ENCODE data around the gene FAM193A.
"Not testable (repeated sequence)": the region's sequence is repeated elsewhere in the genome, so short reads cannot be mapped to it uniquely, and the experiment has no call there.

The FAM193A gene

DNA sequence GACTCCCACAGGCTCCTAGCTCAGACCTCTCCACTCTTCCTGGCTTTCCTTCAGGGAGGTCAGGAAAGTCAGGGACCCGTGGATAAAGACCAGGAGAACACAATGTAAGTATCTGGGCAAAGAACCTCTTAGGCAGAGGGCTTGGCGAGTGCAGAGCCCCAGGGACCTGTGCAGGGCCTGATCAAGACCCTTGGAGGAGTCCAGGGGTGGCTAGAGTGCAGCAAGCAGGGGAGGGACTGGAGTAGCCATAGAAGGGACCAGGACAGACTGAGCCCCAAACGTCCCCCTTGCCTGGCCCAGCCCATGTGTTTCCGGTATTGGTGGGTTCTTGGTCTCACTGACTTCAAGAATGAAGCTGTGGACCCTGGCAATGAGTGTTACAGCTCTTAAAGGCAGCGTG lies 225.6 kb downstream of the FAM193A start:
- no peaks in the 10 kb centered on the region for H3K79me2 ChIP-seq (ENCODE audit: insufficient read depth, low read length)
- no peaks in the 10 kb centered on the region for H3K36me3 ChIP-seq (ENCODE audit: insufficient read depth, low read length)
- no peak overlapping the region for H3K4me2 ChIP-seq (ENCODE audit: low read length)
- no peak overlapping the region for H3K4me3 ChIP-seq (ENCODE audit: low read depth, low read length, poor library complexity, severe bottlenecking)
- TF ChIP-seq, protein P1, sequence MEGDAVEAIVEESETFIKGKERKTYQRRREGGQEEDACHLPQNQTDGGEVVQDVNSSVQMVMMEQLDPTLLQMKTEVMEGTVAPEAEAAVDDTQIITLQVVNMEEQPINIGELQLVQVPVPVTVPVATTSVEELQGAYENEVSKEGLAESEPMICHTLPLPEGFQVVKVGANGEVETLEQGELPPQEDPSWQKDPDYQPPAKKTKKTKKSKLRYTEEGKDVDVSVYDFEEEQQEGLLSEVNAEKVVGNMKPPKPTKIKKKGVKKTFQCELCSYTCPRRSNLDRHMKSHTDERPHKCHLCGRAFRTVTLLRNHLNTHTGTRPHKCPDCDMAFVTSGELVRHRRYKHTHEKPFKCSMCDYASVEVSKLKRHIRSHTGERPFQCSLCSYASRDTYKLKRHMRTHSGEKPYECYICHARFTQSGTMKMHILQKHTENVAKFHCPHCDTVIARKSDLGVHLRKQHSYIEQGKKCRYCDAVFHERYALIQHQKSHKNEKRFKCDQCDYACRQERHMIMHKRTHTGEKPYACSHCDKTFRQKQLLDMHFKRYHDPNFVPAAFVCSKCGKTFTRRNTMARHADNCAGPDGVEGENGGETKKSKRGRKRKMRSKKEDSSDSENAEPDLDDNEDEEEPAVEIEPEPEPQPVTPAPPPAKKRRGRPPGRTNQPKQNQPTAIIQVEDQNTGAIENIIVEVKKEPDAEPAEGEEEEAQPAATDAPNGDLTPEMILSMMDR (IDR thresholded peaks at IDR 0.05; ENCODE audit: low read length), result no peak
- TF ChIP-seq EZH2 (IDR thresholded peaks at IDR 0.05; ENCODE audit: borderline replicate concordance, low read length), result no peak
- no peak overlapping the region for H3K27ac ChIP-seq (ENCODE audit: low read depth, low read length, poor library complexity, severe bottlenecking)
- H2AFZ ChIP-seq (ENCODE audit: low read length), result no peak overlapping the region
- H3K4me1 ChIP-seq (ENCODE audit: insufficient read depth, low read length, severe bottlenecking), result peaks cover 6% of the 10 kb centered on the region
- no peaks in the 10 kb centered on the region for H4K20me1 ChIP-seq (ENCODE audit: insufficient read depth, low read length)
- H3K27me3 ChIP-seq (ENCODE audit: insufficient read depth, low read length), result no peaks in the 10 kb centered on the region
- H3K9ac ChIP-seq (ENCODE audit: low read length), result no peak overlapping the region
- no peaks in the 10 kb centered on the region for H3K9me3 ChIP-seq (ENCODE audit: low read length)
- H3F3A ChIP-seq (ENCODE audit: insufficient read depth, low read length), result no peaks in the 10 kb centered on the region
- H3K9me2 ChIP-seq (ENCODE audit: low read depth, low read length), result no peaks in the 10 kb centered on the region

DNA sequence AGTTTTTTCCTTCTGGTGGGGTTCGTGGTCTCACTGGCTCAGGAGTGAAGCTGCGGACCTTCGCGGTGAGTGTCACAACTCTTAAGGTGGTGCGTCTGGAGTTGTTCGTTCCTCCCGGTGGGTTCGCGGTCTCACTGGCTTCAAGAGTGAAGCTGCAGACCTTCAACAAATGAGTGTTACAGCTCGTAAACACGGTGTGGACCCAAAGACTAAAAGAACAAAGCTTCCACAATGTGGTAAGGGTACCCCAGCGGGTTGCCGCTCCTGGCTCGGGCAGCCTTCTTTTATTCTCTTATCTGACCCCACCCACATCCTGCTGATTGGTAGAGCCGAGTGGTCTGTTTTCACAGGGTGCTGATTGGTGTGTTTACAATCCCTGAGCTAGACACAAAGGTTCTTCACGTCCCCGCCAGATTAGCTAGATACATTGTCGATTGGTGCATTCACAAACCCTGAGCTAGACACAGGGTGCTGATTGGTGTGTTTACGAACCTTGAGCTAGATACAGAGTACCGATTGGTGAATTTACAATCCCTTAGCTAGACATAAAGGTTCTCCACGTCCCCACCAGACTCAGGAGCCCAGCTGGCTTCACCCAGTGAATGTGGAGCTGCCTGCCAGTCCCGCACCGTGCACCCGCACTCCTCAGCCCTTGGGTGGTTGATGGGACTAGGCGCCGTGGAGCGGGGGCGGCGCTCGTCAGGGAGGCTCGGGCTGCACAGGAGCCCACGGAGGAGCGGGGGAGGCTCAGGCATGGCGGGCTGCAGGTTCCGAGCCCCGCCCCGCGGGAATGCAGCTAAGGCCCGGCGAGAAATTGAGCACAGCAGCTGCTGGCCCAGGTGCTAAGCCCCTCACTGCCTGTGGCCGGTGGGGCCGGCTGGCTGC lies 226.3 kb downstream of the FAM193A start:
- H3K4me2 ChIP-seq (ENCODE audit: low read length); H3K9ac ChIP-seq (ENCODE audit: low read length); H3K9me3 ChIP-seq (ENCODE audit: low read length); H2AFZ ChIP-seq (ENCODE audit: low read length); H3K36me3 ChIP-seq (ENCODE audit: insufficient read depth, low read length); H3K27ac ChIP-seq (ENCODE audit: low read depth, low read length, poor library complexity, severe bottlenecking); H3K9me2 ChIP-seq (ENCODE audit: low read depth, low read length); H4K20me1 ChIP-seq (ENCODE audit: insufficient read depth, low read length); H3F3A ChIP-seq (ENCODE audit: insufficient read depth, low read length); H3K79me2 ChIP-seq (ENCODE audit: insufficient read depth, low read length); H3K4me3 ChIP-seq (ENCODE audit: low read depth, low read length, poor library complexity, severe bottlenecking); H3K27me3 ChIP-seq (ENCODE audit: insufficient read depth, low read length); H3K4me1 ChIP-seq (ENCODE audit: insufficient read depth, low read length, severe bottlenecking): not testable (repeated sequence)

DNA sequence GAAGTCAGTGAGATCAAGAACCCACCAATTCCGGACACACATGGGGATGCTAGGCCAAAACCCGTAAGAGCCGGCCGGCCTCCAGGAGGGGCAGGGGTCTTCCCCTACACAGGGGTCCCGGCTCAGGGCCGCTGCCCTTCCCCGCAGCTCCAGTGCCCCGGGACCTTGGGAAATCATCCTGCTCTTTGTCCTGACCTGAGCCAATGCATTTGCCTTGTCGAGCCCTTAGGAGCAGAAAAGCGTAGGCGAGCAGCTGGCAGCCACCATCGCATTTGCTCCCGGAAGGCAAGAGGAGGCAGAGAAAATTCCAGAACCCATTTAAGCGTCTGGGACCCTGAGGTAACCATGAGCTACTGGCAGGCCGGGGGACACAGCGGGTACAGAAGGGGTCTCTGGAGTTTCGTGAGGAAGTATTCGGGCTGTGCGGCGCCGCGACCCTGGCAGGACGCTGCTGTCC lies 227.1 kb downstream of the FAM193A start:
- H3K79me2 ChIP-seq (ENCODE audit: insufficient read depth, low read length), result no peaks in the 10 kb centered on the region
- H4K20me1 ChIP-seq (ENCODE audit: insufficient read depth, low read length), result no peaks in the 10 kb centered on the region
- H3K9me2 ChIP-seq (ENCODE audit: low read depth, low read length), result no peaks in the 10 kb centered on the region
- peaks cover 6% of the 10 kb centered on the region for H3K4me1 ChIP-seq (ENCODE audit: insufficient read depth, low read length, severe bottlenecking)
- no peak overlapping the region for H2AFZ ChIP-seq (ENCODE audit: low read length)
- H3K27ac ChIP-seq (ENCODE audit: low read depth, low read length, poor library complexity, severe bottlenecking), result no peak overlapping the region
- peak overlapping the region; percentile 60 for H3K4me2 ChIP-seq (ENCODE audit: low read length)
- no peaks in the 10 kb centered on the region for H3K36me3 ChIP-seq (ENCODE audit: insufficient read depth, low read length)
- TF ChIP-seq EZH2 (IDR thresholded peaks at IDR 0.05; ENCODE audit: borderline replicate concordance, low read length), result no peak
- TF ChIP-seq, protein P1 (IDR thresholded peaks at IDR 0.05; ENCODE audit: low read length), result no peak
- H3F3A ChIP-seq (ENCODE audit: insufficient read depth, low read length), result no peaks in the 10 kb centered on the region
- H3K9me3 ChIP-seq (ENCODE audit: low read length), result no peaks in the 10 kb centered on the region
- no peaks in the 10 kb centered on the region for H3K27me3 ChIP-seq (ENCODE audit: insufficient read depth, low read length)
- H3K9ac ChIP-seq (ENCODE audit: low read length), result peak overlapping the region; percentile 18; the same call in 1 of the 2 replicates
- H3K4me3 ChIP-seq (ENCODE audit: low read depth, low read length, poor library complexity, severe bottlenecking), result peak overlapping the region; percentile 44

All from OCI-LY1 (cell line).